Retina (tissue), 1 donor: Measurements from ENCODE around the gene MYO7B.

Experiments
- DNase-seq: peaks from one replicate; pipeline ENCODE4 v3.0.0-alpha.2; 2016

Gene MYO7B

GRCh38 chr2:127590386-127591190 is 55.1 kb downstream of the MYO7B start:
- no peak for DNase-seq

GRCh38 chr2:127591221-127591923 is 55.9 kb downstream of the MYO7B start:
- DNase-seq, result peak; percentile 69

DNA sequence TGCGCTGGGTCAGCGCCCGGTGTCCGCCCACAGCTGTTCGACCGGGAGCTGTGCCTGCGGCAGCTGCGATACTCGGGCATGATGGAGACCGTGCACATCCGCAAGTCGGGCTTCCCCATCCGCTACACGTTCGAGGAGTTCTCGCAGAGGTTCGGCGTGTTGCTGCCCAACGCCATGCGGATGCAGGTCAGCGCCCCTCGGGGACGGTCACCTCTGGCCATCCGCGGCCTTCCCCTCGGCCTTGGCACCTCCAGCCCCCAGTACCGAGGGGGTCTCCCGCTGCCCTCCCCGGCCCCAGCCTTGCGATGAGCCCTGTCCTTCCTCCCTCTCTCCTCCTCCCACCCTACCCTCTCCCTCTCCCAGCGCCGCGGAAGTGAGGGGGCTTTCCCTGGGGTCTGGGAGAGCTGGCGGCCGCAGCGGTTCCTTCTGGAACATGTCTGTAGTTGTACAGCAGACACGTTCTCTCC is 57.3 kb downstream of the MYO7B start:
- DNase-seq, result no peak

- DNase-seq, result no peak
Observed at GRCh38 chr2:127593228-127594115, 58.0 kb downstream of the MYO7B start.

- no peak for DNase-seq
Observed at GRCh38 chr2:127594116-127594591, 58.7 kb downstream of the MYO7B start.

DNA sequence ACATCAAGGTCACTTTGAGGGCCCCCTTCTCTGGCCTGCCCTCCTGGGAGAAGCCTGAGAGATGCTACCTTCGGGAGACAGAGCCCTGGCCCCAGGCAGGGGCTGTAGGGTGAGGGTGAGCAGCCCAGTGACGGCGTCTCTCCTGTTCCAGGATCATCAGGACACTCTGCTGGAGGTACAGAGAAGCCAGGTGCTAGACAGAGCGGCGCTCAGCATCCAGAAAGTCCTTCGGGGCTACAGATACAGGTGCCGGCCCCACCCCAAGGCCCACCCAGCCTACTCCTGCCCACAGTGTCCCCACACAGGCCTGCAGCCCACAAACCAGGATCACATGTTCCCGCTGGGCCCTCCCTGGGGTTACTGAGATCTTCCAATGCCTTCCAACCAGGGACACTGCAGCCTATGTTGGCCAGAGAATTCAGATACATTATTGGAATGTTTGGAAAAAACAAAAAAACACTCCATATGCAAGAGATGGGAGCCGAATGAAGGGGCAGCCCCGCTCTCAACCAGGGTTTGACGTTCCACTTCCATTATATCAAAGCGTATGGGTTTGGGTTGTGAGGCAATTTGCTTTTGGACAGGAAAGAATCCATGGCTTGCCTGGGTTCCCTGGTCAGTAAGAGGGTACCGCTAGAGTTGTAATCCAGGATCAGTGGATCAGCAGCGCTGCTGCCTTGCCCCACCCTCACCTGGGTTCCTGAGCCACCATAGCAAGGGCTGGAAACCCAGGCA is 61.0 kb downstream of the MYO7B start:
- no peak for DNase-seq

- DNase-seq, result no peak
Observed at GRCh38 chr2:127597046-127597983, 61.8 kb downstream of the MYO7B start.

GRCh38 chr2:127597984-127598380 is 62.5 kb downstream of the MYO7B start:
- no peak for DNase-seq

GRCh38 chr2:127598711-127599110 is 63.2 kb downstream of the MYO7B start:
- no peak for DNase-seq

- DNase-seq, result no peak
Observed at GRCh38 chr2:127599211-127599610, 63.7 kb downstream of the MYO7B start.

GRCh38 chr2:127604986-127605385 is 69.5 kb downstream of the MYO7B start:
- DNase-seq, result no peak

DNA sequence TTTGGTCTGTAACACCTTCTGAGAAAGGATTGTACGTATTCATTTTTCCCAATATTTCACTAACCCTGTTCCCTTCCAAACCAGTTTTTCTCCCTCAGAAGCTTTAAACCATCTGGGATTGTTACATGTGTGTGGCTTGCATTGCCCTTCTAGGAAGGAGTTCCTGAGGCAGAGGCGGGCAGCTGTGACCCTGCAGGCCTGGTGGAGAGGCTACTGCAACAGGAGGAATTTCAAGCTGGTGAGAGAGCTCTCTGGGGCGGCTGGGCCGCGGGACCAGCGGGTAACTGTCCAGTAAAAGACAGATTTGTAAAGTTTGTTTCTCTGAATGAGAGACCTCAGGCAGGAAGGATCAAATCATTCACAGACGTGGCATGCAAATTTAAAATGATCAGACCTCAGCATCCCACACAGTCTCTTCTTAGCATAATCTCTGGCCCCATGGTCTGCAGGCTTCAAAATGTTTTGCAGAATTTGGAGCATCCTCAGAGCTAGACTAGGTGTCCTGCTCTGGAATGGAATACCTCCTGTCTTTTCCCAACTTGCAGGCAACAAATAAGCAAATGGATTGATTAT is 70.3 kb downstream of the MYO7B start:
- no peak for DNase-seq

GRCh38 chr2:127606625-127607398 is 71.3 kb downstream of the MYO7B start:
- no peak for DNase-seq

GRCh38 chr2:127607399-127607908 is 72.0 kb downstream of the MYO7B start:
- DNase-seq, result no peak

- no peak for DNase-seq
Observed at GRCh38 chr2:127608061-127609030, 72.9 kb downstream of the MYO7B start.

DNA sequence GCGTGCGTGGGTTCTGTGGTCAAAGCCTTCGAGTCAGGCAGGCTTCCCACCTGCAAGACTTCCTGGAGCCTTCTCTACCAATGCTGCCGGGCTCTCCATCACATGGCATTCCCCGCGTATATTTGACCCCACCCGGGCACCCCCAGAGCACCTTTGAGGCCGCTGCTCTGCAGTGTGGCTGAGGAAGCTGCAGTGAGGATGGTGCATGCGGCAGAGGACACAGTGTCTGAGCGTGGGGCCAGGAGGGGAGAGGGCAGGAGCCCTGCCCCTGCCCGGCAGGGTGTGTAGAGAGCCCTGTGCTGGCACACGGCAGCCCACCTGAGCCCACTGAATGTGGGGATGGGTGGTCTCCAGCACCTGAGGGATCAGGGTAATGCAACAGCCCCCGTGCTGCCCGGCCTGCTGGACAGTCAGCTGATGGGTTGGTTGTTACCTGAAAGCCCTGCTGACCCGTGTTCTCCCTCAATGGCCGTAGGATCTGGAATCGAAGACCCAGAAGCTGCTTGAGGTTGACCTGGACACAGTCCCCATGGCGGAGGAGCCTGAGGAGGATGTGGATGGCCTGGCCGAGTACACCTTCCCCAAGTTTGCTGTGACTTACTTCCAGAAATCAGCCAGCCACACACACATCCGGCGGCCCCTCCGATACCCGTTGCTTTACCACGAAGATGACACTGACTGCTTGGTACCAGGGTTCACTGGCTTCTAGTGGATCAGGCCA is 73.7 kb downstream of the MYO7B start:
- no peak for DNase-seq

DNA sequence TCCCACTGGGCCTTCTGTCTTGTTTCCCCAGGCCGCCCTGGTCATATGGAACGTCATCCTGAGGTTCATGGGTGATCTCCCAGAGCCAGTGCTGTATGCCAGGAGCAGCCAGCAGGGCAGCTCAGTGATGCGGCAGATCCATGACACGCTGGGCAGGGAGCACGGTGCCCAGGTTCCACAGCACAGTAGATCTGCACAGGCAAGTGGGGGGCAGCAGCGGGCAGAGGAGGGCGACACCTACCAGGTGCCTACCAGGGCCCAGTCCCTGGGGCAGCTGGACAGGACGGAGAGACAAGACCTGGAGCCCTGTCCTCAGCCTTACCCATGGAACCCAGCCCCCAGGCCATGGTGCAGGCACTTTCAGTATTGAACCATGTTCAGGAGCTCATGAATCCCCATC is 74.3 kb downstream of the MYO7B start:
- no peak for DNase-seq

DNA sequence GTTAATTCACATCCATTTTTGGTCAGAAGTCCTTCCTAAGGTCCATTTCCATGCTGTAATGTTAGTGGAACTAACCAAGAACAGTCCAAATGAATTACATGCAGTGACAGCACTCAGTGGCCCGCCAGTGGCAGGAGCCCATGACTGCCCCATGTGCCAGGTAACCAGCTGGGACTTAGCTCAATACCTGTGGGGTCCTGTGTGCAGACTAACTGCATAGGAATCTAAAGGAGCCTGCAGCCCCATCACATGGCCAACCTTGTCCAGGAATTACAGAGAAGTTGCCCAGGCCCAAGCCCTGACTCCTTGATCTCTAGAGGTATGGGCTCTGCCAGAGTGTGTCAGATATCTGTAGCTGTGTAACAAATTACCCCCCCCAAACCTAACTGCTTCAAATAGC is 75.1 kb downstream of the MYO7B start:
- no peak for DNase-seq
